Fibroblast of lung (primary cell): ENCODE measurements around the gene ST6GALNAC1.

Experiments
- CTCF ChIP-seq, 2 donors: IDR thresholded peaks in 1 of 2; conservative IDR thresholded peaks in 1 of 2; 1 replicate in 1 of 2; 2 replicates in 1 of 2; pipeline ENCODE4 v1.5.1; 2011 to 2012; ENCODE audit warnings: low read length in 2 of 2, control low read depth in 1 of 2, inconsistent platforms in 1 of 2, low read depth in 1 of 2, mild to moderate bottlenecking in 1 of 2
- EZH2 ChIP-seq: IDR thresholded peaks from 2 replicates; pipeline ENCODE4 v1.5.1; 2012; ENCODE audit warnings: low read length, control low read depth, mild to moderate bottlenecking; ENCODE audit errors: missing control alignments

DNA sequence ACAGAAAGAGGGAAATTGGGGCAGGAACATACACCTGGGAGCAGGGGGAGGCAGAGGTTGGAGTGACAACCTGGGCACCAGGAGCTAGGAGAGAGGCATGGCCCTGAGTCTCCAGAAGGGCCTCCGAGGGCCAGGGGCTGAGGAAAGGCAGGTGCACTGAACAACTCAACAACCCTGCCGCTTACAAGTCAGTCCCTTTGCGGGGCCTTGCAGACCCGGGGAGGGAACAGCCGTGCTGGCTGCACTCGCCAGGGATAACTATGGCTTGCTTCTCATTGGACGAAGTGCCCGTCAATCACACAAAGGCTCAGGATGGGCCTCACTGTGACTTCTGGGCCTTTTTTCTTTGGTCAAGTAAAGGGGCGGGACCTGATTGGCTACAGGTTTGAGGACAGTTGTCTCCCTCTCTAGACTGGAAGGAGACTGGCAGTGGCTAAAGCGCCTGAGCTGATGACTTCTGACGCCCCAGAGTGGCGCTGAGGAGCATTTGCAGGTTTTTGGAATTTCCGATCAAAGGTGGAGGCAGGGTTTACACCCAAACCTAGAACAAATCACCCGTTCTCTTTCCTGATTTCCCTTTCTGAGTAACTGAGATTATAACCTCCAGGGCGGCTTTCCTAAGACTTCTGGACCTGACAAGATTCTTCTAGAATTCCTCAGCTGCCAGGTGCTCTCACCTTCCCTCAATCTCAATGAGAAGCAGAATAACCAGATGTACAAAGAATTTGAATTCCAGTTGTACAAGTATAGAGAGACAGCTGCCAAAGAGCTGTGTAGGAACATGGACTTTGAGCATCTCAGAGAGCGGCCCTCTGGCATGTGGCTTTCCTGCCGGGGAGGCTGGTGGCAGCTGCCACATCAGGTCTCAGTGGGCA, 30.3 kb downstream of the ST6GALNAC1 start:
- no peak for TF ChIP-seq CTCF (conservative IDR thresholded peaks at IDR 0.05 in 1 of 2, IDR thresholded peaks at IDR 0.05 in 1 of 2; ENCODE audit: low read depth in 1 of 2, low read length in 2 of 2)
- TF ChIP-seq EZH2, result no peak
